NK-92 (cell line): ENCODE measurements around the gene FKBP10.
"Not testable (repeated sequence)": the region's sequence is repeated elsewhere in the genome, so short reads cannot be mapped to it uniquely, and the experiment has no call there.

Experiments used
- DNase-seq: peaks from one replicate; lab custom pipeline; 2025; ENCODE audit not compliant: unreplicated experiment; lab: John Stamatoyannopoulos, UW

FKBP10 gene

DNA sequence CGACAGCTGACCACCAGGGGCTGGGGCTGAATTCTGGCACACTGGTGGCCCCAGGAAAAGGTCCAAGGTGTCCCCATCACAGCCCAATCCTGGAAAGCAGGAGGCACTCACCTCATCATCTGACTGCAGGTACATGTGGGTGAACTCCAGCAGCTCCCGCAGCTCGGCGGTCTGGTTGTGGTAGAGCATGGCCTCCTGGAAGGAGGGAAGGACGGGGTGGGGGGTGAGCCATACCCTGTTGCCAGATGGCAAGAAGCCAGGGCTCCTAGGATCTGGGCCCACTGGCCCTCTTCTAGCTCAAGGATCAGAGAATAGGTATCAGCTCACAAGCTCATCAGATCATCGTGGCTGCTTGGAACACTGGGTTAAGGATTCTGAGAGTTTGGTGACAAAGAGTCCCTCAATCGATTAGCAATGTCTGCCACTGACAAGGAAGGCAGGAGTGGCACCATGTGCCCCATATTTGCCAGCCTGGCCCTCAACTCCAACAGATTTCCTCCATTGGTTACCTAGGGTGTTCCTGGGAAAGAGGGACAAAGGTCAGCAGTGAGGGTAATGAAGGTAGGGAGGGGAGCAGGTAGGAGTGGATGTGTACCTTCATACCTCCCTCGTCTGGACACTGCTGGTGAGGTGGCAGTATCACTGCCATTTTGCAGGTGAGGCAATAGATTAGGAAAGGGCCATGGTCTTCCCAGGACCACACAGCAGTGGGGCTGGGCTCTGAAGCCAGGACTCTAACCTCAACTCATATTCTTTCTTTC is 5.9 kb upstream of the FKBP10 start:
- DNase-seq: no peak

DNA sequence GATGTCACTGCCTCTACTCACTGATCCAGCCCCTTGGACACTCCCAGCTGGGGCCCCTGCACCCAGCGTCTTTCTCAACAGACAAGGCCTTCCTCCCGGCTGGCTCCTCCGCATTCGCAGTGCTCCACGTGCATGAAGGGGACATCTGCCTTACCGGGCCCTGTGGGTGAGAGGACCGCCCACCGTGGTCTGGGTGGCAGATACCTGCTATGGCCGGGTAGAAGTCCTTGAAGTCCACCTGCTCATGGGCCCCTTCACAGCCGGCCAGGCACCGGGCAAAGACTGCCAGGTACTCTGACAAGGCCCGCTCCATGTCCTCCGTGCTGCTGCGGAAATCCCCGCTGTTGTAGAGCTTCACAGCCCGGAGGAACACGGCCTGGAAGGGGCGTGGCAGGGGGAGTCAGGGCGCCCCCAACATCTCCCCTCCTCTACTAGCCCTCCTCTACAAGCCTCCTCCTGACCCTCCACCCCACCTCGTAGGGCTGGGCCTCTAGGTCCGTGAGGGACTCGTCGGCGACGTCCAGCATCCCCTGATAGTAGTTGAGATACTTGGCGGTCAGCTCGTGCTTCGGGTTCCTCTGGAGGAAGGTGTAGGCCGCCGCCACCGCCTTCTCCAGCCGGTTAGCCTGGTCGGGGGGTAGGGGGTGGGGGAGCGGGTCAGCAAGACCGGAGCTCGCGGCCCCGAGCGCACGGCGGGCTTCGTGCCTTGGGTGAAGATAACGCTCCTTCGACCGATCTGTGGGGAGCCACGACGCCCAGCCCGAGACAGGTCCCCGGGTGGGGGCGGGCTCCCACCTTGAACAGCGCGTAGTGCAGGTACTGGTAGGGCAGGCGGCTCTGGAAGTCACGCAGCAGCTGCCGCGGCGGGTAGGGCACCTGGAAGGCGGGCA is 1.9 kb upstream of the FKBP10 start:
- no peak for DNase-seq

DNA sequence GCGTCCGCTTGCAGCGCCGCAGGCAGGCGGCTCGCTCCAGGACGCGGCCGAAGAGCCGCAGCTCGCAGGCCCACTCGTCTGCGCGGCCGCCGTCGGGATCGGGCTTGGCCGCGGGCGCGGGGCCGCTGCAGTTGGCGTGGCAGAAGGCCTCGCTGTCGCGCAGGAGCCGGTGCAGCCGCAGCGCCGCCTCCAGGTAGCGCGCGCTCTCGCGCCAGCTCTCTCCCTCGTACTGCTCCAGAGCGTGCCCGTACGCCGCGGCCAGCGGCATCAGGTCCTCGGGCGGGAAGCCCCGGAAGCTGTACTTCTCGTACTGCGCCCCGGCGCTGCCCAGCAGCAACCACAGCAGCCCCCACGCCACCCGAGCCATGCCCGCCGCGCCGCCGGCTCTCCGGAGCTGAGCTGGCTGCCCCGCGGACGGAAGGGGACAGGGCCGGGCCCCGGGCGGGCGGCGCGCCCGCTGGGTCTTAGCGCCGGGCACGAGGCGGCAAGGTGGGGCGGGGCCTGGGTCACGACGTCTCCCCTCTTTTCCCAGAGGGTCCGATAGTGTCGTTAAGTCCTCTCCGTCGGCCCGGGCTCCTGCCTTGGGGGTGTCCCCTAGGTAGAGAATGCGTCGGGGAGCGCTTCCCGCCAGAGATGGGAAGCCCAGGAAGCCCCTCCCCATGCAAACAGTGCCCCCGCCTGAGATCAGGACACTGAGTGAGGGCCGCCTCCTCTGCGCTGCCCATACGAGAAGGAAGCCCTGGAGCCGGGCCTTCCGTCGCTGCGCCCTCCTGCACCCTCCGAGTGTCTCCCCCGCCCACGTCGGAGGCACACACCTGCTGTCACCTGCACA is 1.0 kb upstream of the FKBP10 start, which contains the start of gene P3H4:
Gene P3H4, minus strand, starts transcription at position 401 of the 832 bp plus-strand sequence. Its CDS starts 34 bp downstream, at position 367.
- no peak for DNase-seq

DNA sequence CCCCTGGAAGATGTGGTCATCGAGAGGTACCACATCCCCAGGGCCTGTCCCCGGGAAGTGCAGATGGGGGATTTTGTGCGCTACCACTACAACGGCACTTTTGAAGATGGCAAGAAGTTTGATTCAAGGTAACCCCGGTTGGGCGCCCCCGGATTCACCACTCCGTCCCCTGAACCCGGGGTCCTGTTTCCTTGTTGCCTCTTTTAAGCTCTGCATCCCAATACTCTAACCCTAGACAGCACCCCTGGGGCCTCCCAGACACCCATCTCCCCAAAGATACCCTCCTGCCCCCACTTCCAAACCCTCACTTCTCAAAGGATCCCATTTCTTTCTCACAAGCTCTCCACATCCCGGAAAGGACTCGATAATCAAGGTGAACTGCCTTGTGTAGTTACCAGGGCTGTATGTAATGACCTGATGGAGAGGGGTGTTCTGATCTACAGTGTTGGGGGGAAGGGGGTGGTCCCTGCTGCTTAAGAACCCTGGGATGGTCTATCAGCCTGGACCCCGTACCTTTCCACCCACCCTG is 412 bp downstream of the FKBP10 start:
- DNase-seq: no peak

- no peak for DNase-seq
These were observed 908 bp downstream of the FKBP10 start for GRCh38 chr17:41813699-41814124.

DNA sequence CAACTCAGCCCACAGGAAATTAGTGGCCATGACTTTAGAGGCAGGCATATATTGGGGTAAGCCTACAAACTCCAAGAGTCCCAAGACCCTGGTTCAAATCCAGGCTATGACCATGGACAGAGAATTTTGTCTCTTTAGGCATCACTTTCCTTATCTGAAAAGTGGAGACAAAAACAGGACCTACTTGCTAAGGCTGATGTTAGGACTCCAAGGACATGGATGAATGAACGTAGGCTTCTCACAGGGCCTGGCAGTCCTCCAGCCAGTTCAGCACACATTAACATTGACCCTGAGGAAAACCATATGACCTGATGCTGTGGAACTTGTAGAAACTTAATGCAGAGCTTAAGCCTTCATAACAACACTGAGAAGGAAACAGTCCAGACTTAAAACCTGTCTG is 1.4 kb downstream of the FKBP10 start:
- no peak for DNase-seq

DNA sequence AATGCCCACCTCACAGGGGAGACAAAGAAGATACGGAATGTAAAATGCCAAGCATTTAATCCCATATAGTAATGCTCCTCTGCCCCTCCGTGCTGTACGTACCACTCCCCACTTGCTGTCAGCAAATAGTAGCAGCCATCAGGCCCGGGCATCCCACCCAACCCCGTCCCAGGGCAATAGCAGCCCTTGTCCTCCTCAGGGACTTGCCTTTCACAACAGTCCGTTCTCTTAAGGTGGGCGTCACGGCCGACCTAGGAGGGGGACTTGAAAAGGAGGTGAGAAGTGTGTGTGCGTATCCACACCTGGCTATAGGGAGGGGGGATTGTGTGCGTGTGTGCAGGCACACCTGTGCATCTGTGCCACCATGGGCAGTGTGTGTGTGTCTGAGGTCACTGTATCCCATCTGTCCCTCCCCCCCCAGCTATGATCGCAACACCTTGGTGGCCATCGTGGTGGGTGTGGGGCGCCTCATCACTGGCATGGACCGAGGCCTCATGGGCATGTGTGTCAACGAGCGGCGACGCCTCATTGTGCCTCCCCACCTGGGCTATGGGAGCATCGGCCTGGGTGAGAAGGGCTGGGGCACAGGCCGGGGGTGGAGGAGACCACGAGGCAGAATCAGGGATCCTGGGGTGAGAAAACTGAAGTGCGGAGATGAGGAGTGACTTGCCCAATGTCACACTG is 4.0 kb downstream of the FKBP10 start:
- DNase-seq: no peak

GRCh38 chr17:41818024-41818423 is 5.2 kb downstream of the FKBP10 start:
- DNase-seq: no peak

DNA sequence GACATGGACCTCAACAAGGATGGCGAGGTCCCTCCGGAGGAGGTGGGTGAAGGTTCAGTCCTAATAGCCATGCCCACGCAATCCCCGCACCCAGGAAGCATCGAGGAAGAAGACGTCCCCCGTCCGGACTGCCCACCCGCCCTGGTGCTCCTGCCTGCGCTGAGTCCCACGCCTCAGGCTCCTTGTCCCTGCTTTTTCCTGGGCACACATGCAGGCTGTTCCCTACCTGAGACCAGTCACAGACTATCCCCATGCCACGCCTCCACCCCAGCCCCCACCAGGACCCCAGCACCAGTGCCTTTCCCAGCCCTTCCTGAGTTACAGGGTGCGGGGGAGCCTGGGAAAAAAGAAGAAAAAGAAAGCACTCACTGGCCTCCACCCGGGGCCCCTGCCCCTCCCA is 9.0 kb downstream of the FKBP10 start:
- no peak for DNase-seq

DNA sequence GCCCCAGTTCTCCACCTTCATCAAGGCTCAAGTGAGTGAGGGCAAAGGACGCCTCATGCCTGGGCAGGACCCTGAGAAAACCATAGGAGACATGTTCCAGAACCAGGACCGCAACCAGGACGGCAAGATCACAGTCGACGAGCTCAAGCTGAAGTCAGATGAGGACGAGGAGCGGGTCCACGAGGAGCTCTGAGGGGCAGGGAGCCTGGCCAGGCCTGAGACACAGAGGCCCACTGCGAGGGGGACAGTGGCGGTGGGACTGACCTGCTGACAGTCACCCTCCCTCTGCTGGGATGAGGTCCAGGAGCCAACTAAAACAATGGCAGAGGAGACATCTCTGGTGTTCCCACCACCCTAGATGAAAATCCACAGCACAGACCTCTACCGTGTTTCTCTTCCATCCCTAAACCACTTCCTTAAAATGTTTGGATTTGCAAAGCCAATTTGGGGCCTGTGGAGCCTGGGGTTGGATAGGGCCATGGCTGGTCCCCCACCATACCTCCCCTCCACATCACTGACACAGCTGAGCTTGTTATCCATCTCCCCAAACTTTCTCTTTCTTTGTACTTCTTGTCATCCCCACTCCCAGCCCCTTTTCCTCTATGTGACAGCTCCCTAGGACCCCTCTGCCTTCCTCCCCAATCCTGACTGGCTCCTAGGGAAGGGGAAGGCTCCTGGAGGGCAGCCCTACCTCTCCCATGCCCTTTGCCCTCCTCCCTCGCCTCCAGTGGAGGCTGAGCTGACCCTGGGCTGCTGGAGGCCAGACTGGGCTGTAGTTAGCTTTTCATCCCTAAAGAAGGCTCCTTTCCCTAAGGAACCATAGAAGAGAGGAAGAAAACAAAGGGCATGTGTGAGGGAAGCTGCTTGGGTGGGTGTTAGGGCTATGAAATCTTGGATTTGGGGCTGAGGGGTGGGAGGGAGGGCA is 9.7 kb downstream of the FKBP10 start:
- DNase-seq: no peak

- no peak for DNase-seq
These were observed 10.3 kb downstream of the FKBP10 start for GRCh38 chr17:41823141-41823524.

DNA sequence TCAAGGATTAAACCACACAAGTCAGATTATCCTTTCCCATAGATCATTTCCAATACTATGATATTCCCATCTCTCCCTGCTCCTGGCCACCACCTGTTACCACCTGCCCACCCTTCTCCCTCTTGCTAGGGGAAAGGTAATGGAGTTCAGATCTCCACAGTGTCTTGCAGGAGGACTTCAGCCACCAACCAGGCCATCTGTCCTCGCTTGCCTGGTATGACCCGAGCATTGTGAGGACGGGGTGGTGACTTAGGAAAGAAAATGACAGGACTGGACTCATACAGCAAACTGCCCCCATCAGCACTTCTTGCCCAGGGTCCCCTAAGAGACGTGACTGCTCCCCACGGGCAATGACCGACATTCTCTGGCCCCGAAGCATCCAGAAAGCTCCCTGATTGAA is 10.8 kb downstream of the FKBP10 start:
- DNase-seq: no peak

DNA sequence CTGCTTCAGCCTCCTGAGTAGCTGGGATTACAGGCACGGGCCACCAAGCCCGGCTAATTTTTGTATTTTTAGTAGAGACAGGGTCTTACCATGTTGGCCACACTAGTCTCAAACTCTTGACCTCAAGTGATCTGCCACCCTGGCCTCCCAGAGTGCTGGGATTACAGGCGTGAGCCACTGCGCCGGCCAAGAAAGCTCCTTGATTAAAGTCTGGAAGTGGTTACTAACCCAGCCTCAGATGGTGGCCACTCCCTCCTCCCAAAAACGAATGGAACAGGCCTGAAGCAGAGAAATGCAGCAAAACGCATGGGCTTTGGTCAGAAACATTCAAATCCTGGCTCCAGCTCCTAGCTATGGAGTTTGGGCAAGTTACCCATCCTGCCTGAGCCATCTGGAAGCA is 11.3 kb downstream of the FKBP10 start:
- DNase-seq: no peak

DNA sequence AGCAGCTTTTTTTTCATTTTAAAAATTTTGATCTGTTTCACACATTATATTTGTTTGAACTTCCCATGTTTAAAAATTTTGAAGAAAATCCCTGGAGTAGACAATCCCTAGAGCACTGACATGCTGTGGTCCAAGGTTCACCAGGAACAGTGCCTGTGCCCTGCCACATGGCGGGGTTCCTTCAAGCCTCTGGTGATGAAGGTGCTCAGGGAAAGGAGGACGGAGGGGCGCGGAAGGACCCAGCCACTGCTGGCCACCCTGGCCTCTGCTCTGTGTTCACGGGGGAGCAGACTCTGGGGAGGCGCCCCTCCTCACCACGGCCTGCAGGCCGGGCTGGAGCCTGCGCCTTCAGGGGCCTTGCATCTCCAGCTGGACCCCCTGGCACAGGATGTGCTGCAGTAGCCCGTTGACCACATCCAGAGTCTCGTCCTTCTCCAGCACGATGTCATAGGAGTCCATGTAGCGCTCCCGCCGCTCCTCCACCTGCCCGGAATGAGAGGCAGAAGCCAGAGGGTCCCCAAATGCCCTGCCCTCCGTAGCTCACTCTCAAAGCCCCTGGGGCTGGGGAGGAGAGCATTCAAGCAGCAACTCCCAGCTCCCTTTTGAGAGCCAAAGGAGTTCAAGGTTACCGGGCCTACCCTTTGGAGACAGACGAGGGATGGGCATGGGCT is 12.5 kb downstream of the FKBP10 start:
- DNase-seq: no peak

- not testable (repeated sequence) for DNase-seq
These were observed 17.2 kb downstream of the FKBP10 start for GRCh38 chr17:41829961-41830360.

DNA sequence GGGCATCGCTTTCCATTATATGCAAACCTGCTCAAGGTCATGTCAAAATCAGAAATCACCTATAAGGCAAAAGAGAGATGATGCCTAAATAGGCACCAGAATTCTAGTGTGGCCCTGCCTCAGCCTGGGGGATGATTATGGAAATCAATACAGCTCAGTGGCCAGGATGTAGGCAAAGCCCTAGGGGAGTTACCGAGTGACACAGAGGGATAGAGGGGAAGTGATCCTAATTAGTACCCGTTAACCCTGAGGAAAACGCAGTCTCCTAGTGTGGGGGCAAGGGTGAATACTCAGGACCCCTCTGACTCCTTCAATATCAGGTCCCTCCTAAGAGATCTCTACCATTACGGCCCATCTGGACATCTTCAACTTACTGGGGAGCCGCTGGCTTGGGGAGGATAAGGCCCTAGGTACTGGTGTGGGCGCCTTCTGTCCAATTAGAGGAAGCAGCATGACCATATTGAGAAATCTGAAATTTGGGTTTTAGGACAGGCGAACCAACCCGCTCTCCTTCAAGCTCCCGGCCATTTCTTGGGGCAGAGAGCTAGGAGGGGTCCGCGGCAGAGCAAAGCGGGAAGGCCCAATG is 22.5 kb downstream of the FKBP10 start:
- no peak for DNase-seq

DNA sequence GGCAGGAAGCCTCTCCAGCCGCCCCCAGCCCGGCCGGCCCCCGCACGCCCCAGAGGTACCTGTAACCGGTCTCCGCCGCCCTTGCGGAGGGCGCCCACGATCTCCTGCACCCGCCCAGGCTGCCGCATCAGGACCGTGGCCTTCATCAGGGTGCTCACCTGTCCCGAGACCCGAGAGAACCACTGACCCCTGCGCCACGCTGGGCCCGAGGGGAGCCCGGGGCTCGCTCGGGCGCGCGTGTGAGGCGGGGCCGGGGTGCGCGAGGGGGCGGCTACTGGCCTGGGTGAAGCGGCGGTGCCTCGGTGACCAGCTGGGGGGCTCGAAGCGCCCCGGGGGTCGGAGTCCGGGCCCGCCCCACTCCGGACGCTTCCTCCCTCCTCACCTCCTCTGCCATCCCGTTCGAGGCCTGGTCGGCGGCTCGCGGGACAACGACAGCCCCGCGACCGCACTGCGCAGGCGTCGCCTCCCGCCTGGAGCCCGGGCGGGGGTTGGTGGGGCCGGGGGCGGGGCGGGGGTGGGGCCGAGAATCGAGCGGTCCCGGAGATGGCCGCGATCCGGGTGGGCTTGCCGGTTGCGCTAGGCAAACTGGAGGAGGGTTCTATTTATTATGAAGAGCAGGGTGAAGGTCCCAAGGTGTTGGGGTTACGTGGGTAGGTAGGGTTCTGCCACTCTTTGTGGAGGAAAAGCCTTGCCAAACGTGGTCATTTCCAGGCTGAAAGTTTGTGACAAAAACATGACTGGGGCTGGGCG is 23.2 kb downstream of the FKBP10 start, which contains the start of gene NT5C3B:
Gene NT5C3B, minus strand, starts transcription at position 433 of the 750 bp plus-strand sequence. Its CDS starts 39 bp downstream, at position 394.
- no peak for DNase-seq
